Caco-2 (cell line): Measurements from ENCODE around the gene BMP8A. TPM values are rescaled to one million over a fixed set of nuclear protein-coding genes. Genes with fewer than 3 reads are reported as not detected.

Source experiments
- BruUV-seq: library from RNA; stranded (reverse); fragments of 400-500 nt; replicated peaks from 2 replicates; lab custom pipeline; 2021; lab: Mats Ljungman, UMichigan
- CTCF ChIA-PET: fragments of 300-600 bp; sonication (Branson Sonifier 250); formaldehyde crosslinking; loops from one replicate; lab custom pipeline; 2022; ENCODE audit warnings: antibody characterized with exemption; lab: Charles Lee
- POLR2A ChIA-PET: fragments of 300-600 bp; sonication (Branson Sonifier 250); formaldehyde crosslinking; loops from one replicate; lab custom pipeline; 2022; ENCODE audit warnings: antibody characterized with exemption; lab: Charles Lee
- DNase-seq, 2 experiments: peaks; one replicate each; pipeline versions ENCODE4 v3.0.0 to v3.0.0-alpha.2; 2020 to 2022
- H3K27me3 ChIP-seq: replicated peaks from 2 replicates; pipeline ENCODE4 v1.6.0; 2011; ENCODE audit warnings: low read length; ENCODE audit not compliant: control insufficient read depth, insufficient read depth
- H3K36me3 ChIP-seq: 2 replicates; pipeline ENCODE4 v1.5.1; 2011; ENCODE audit warnings: low read length; ENCODE audit not compliant: control insufficient read depth, insufficient read depth
- H3K4me1 ChIP-seq: fragments of 250-450 bp; sonication (Bioruptor Pico); 2 replicates; pipeline ENCODE4 v1.5.1; 2020; ENCODE audit warnings: mild to moderate bottlenecking
- H3K4me3 ChIP-seq: 2 replicates; pipeline ENCODE4 v1.5.1; 2011; ENCODE audit warnings: low read depth, mild to moderate bottlenecking, control low read depth, low read length
- H3K9me3 ChIP-seq: fragments of 250-450 bp; sonication (Bioruptor Pico); 2 replicates; pipeline ENCODE4 v1.5.1; 2020; ENCODE audit warnings: mild to moderate bottlenecking, moderate library complexity
- H3K27ac Mint-ChIP-seq: one replicate; pipeline ENCODE4 v1.8.0; 2022; ENCODE audit warnings: mixed read lengths; ENCODE audit not compliant: unreplicated experiment
- H3K27me3 Mint-ChIP-seq: one replicate; pipeline ENCODE4 v1.8.0; 2022; ENCODE audit warnings: mixed read lengths; ENCODE audit not compliant: insufficient read depth, unreplicated experiment
- H3K36me3 Mint-ChIP-seq: one replicate; pipeline ENCODE4 v1.8.0; 2022; ENCODE audit warnings: mild to moderate bottlenecking, mixed read lengths; ENCODE audit not compliant: insufficient read depth, unreplicated experiment
- H3K4me1 Mint-ChIP-seq: one replicate; pipeline ENCODE4 v1.8.0; 2022; ENCODE audit warnings: low read depth, mixed read lengths; ENCODE audit not compliant: unreplicated experiment
- H3K4me3 Mint-ChIP-seq: one replicate; pipeline ENCODE4 v1.8.0; 2022; ENCODE audit warnings: mild to moderate bottlenecking, moderate library complexity, mixed read lengths; ENCODE audit not compliant: unreplicated experiment
- H3K9me3 Mint-ChIP-seq: one replicate; pipeline ENCODE4 v1.8.0; 2022; ENCODE audit warnings: mixed read lengths; ENCODE audit not compliant: unreplicated experiment
- CTCF ChIP-seq, 2 experiments: fragments of 200-600 bp in 1 of 2; IDR thresholded peaks; 1 replicate in 1 of 2; 2 replicates in 1 of 2; pipeline versions ENCODE4 v1.5.1 to v1.8.0; 2011 to 2022; ENCODE audit warnings: antibody characterized with exemption in 1 of 2, control low read depth in 1 of 2, inconsistent platforms in 1 of 2, low read depth in 1 of 2, low read length in 1 of 2, mild to moderate bottlenecking in 1 of 2, moderate library complexity in 1 of 2; ENCODE audit not compliant: insufficient read depth in 1 of 2, severe bottlenecking in 1 of 2, unreplicated experiment in 1 of 2
- intact Hi-C: fragments of 100-400 bp; cut with micrococcal nuclease; formaldehyde crosslinking; loops from one replicate; pipeline ENCODE4 v1.10.0; 2022; ENCODE audit not compliant: unreplicated experiment
- total RNA-seq: library from RNA; stranded (reverse); gene quantifications from 2 replicates; pipeline ENCODE4 v1.2.3, GENCODE V29; 2022

The BMP8A gene
- total RNA-seq, 1 experiment from 2014 or later = 3.2 TPM

- Histone ChIP-seq H3K4me3 (no peak overlapping the region), H3K36me3 (peaks cover 6% of the 10 kb centered on the region), H3K4me1 (peaks cover 23% of the 10 kb centered on the region), H3K27me3 (no peaks in the 10 kb centered on the region), H3K9me3 (no peaks in the 10 kb centered on the region)
- peaks cover 100% of the 10 kb centered on the region for H3K36me3 Mint-ChIP-seq
- DNase-seq = no peak
- H3K4me3 Mint-ChIP-seq = no peak overlapping the region
- no peaks in the 10 kb centered on the region for H3K9me3 Mint-ChIP-seq
- intact Hi-C loops = no loop called here
- POLR2A ChIA-PET = no interaction called here
- BruUV-seq = no TSS peak
- CTCF ChIA-PET = no interaction called here
- H3K27ac Mint-ChIP-seq = no peak overlapping the region
- no peak for TF ChIP-seq CTCF (IDR thresholded peaks at IDR 0.05; ENCODE audit: insufficient read depth in 1 of 2, low read depth in 1 of 2, low read length in 1 of 2, severe bottlenecking in 1 of 2, unreplicated experiment in 1 of 2)
- peaks cover 8% of the 10 kb centered on the region for H3K4me1 Mint-ChIP-seq
- H3K27me3 Mint-ChIP-seq = no peaks in the 10 kb centered on the region
These were observed 79.2 kb downstream of the BMP8A start for GRCh38 chr1:39570477-39571177.

GRCh38 chr1:39571178-39571483 lies 79.7 kb downstream of the BMP8A start:
- no peak for DNase-seq
- no peak overlapping the region for H3K4me3 ChIP-seq
- ChIA-PET CTCF (no interaction called here), POLR2A (no interaction called here)
- intact Hi-C loops = no loop called here
- no peak for TF ChIP-seq CTCF (IDR thresholded peaks at IDR 0.05; ENCODE audit: insufficient read depth in 1 of 2, low read depth in 1 of 2, low read length in 1 of 2, severe bottlenecking in 1 of 2, unreplicated experiment in 1 of 2)
- Mint-ChIP-seq H3K27ac (no peak overlapping the region), H3K4me3 (no peak overlapping the region), H3K4me1 (peaks cover 8% of the 10 kb centered on the region), H3K9me3 (no peaks in the 10 kb centered on the region), H3K36me3 (peaks cover 96% of the 10 kb centered on the region), H3K27me3 (no peaks in the 10 kb centered on the region)
- peaks cover 22% of the 10 kb centered on the region for H3K4me1 ChIP-seq
- no peaks in the 10 kb centered on the region for H3K27me3 ChIP-seq
- BruUV-seq = no TSS peak
- peaks cover 6% of the 10 kb centered on the region for H3K36me3 ChIP-seq
- no peaks in the 10 kb centered on the region for H3K9me3 ChIP-seq

- no TSS peak for BruUV-seq
- TF ChIP-seq CTCF (IDR thresholded peaks at IDR 0.05; ENCODE audit: insufficient read depth in 1 of 2, low read depth in 1 of 2, low read length in 1 of 2, severe bottlenecking in 1 of 2, unreplicated experiment in 1 of 2) = no peak
- Histone ChIP-seq H3K9me3 (no peaks in the 10 kb centered on the region), H3K4me1 (peaks cover 8% of the 10 kb centered on the region), H3K36me3 (peaks cover 6% of the 10 kb centered on the region), H3K4me3 (no peak overlapping the region), H3K27me3 (no peaks in the 10 kb centered on the region)
- POLR2A ChIA-PET = interaction anchor here (0.5 kb wide), 1 partner anchor 85 kb away, joined by 7 read pairs; no protein-coding TSS in a partner anchor
- H3K9me3 Mint-ChIP-seq = no peaks in the 10 kb centered on the region
- peaks cover 8% of the 10 kb centered on the region for H3K4me1 Mint-ChIP-seq
- CTCF ChIA-PET = no interaction called here
- H3K4me3 Mint-ChIP-seq = no peak overlapping the region
- H3K27ac Mint-ChIP-seq = no peak overlapping the region
- intact Hi-C loops = no loop called here
- no peaks in the 10 kb centered on the region for H3K27me3 Mint-ChIP-seq
- peaks cover 92% of the 10 kb centered on the region for H3K36me3 Mint-ChIP-seq
- DNase-seq = no peak
These were observed 81.1 kb downstream of the BMP8A start for GRCh38 chr1:39572379-39573096.
